Lung (tissue), 12 donors: ENCODE data around the gene MAP3K12. TPM values are rescaled to one million over a fixed set of nuclear protein-coding genes. Genes with fewer than 3 reads are reported as not detected.

ENCODE experiments used
- ATAC-seq: fragments of 200-7000 bp; cut with Tn5 transposase; one replicate; pipeline ENCODE4 v1.9.1; 2020; ENCODE audit warnings: moderate number of reproducible peaks; ENCODE audit not compliant: insufficient read depth, low FRiP score
- DNase-seq, 3 donors: peaks; one replicate each; pipeline ENCODE4 v3.0.0-alpha.2; 2013 to 2017
- H3K27ac ChIP-seq, 2 donors: one replicate each; pipeline ENCODE4 v1.5.1; 2013; ENCODE audit warnings: mild to moderate bottlenecking in 2 of 2, moderate library complexity in 2 of 2, control low read depth in 1 of 2, inconsistent platforms in 1 of 2, low read depth in 1 of 2, low read length in 1 of 2
- H3K27me3 ChIP-seq, 3 donors: one replicate each; pipeline ENCODE4 v1.5.1; 2013; ENCODE audit warnings: low read length in 2 of 3; ENCODE audit not compliant: control insufficient read depth in 3 of 3, insufficient read depth in 3 of 3
- H3K36me3 ChIP-seq, 4 donors: one replicate each; pipeline ENCODE4 v1.5.1; 2013; ENCODE audit warnings: low read length in 4 of 4, mild to moderate bottlenecking in 1 of 4, moderate library complexity in 1 of 4; ENCODE audit not compliant: control insufficient read depth in 4 of 4, insufficient read depth in 4 of 4
- H3K4me1 ChIP-seq, 5 donors: one replicate each; pipeline ENCODE4 v1.5.1; 2013; ENCODE audit warnings: low read length in 5 of 5, mild to moderate bottlenecking in 2 of 5, moderate library complexity in 1 of 5; ENCODE audit not compliant: control insufficient read depth in 5 of 5, insufficient read depth in 5 of 5
- H3K4me3 ChIP-seq: one replicate; pipeline ENCODE4 v1.5.1; 2013; ENCODE audit warnings: mild to moderate bottlenecking, control low read depth, moderate library complexity
- H3K9ac ChIP-seq, 2 donors: one replicate each; pipeline ENCODE4 v1.5.1; 2013; ENCODE audit warnings: low read length in 2 of 2, control low read depth in 1 of 2; ENCODE audit not compliant: insufficient read depth in 1 of 2
- H3K9me3 ChIP-seq, 4 donors: one replicate each; pipeline ENCODE4 v1.5.1; 2013; ENCODE audit warnings: low read length in 3 of 4, mild to moderate bottlenecking in 1 of 4, moderate library complexity in 1 of 4; ENCODE audit not compliant: control insufficient read depth in 4 of 4, insufficient read depth in 3 of 4
- WGBS, 2 donors: extraction: QIAGEN DNeasy Blood & Tissue Kit; methylation state at CpG; one replicate each; pipeline ENCODE4 v1.1.7; 2013; 5-methylcytosine and 5-hydroxymethylcytosine counted together
- polyA plus RNA-seq, 2 donors: library from polyadenylated mRNA; stranded (reverse); fragments of 200-250 nt; gene quantifications; one replicate each; pipeline ENCODE4 v1.2.1, GENCODE V29; 2013
- total RNA-seq, 2 donors: library from RNA; depleted of rRNA in 1 of 2; stranded (reverse); fragments of >200 nt in 1 of 2; gene quantifications; one replicate each; pipeline ENCODE4 v1.2.1, GENCODE V29; 2014 to 2021
- TF ChIP-seq, protein P1 (sequence below): IDR thresholded peaks from 2 replicates; pipeline ENCODE4 v1.5.1; 2012; ENCODE audit warnings: mild to moderate bottlenecking; ENCODE audit errors: control extremely low read depth, extremely low read depth
- donor health status: control.
- donor health status: control.
- donor health status: Bipolar disorder and iron deficiency.
- donor health status: healthy.
- donor health status: DM: yes; HTN: yes; CAD: no.

The MAP3K12 gene
- total and polyA plus RNA-seq, 4 donors: 13.4 to 25.4 (median 20.1) TPM

DNA sequence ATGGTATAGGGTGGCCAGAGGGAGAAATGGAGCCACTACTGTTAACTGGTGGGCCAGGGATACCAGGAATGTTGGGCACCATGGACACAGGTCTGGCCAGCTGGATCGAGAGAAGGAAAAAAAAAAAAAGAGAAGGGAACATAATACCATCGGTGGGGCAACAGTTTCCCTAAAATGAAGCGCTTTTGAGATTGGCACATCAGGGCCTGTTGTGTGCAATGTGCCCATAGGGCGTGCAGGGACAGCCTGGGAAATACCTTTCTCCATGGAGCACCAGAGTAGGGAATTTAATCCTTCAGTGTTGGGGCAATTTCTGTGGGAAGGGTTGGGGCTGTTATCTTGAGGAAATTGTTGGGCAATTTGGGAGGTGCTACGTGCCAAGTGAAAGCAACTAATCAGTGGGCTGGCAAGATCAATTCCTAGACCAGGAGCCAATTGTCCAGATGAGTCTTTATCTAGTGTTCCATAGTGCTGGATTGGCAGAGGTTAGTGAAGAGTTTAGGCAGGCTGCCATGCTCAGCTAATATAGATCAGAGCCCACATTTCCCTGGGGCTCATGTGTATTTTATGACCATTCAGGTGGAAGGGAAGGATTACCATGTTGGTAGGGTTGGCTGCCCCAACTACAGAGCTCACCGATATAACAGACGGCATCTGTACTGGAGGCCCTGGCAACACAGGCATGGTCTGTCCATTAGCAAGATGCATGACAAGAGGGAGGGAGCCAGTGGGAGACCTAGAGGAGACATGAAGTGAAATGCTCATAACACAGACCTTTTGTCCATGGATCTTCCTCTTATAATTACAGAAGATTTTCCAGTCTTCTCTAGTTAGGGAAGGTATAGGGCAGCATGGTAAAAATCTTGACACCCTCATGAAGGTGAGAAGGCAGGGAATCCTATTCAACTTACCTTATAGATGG, 33.5 kb upstream of the MAP3K12 start:
- WGBS, 2 donors: 68 to 86% methylated on average over 7 of the region's 7 CpGs
- TF ChIP-seq, protein P1, sequence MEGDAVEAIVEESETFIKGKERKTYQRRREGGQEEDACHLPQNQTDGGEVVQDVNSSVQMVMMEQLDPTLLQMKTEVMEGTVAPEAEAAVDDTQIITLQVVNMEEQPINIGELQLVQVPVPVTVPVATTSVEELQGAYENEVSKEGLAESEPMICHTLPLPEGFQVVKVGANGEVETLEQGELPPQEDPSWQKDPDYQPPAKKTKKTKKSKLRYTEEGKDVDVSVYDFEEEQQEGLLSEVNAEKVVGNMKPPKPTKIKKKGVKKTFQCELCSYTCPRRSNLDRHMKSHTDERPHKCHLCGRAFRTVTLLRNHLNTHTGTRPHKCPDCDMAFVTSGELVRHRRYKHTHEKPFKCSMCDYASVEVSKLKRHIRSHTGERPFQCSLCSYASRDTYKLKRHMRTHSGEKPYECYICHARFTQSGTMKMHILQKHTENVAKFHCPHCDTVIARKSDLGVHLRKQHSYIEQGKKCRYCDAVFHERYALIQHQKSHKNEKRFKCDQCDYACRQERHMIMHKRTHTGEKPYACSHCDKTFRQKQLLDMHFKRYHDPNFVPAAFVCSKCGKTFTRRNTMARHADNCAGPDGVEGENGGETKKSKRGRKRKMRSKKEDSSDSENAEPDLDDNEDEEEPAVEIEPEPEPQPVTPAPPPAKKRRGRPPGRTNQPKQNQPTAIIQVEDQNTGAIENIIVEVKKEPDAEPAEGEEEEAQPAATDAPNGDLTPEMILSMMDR: no peak
- ATAC-seq: no peak
- Histone ChIP-seq H3K4me1 (no peaks in the 10 kb centered on the region), H3K27me3 (no peaks in the 10 kb centered on the region), H3K27ac (no peak overlapping the region), H3K9me3 (no peaks in the 10 kb centered on the region), H3K4me3 (no peak overlapping the region), H3K36me3 (peaks cover 33 to 44% (median 37%) of the 10 kb centered on the region in 4 donors), H3K9ac (no peak overlapping the region)
- no peak for DNase-seq

DNA sequence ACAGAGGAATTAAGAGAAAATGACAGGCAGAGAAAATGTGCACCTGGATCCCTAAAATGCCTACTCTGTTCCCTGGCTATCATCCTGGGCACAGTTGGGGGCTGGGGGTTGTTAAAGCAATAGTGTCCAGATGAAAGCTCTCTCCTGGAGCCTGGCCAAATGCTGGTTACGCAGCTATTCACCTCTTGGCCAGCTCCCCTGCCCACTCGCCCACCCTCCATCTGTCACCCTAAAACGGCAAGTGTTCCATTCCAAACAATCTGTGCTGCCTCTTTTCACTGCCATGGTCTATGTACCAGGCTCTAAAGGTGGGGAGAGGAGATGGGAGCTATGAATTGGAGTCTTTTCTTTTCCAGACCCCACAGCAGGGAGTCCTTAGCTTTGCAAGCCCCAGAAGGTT, 32.8 kb upstream of the MAP3K12 start:
- no peaks in the 10 kb centered on the region for H3K27me3 ChIP-seq
- H3K36me3 ChIP-seq: peaks cover 28 to 39% (median 37%) of the 10 kb centered on the region in 4 donors
- ATAC-seq (no peak), DNase-seq (no peak)
- H3K27ac ChIP-seq: no peak overlapping the region
- no peaks in the 10 kb centered on the region for H3K9me3 ChIP-seq
- WGBS, 2 donors: 66 to 93% methylated on average over 3 of the region's 3 CpGs
- H3K4me3 ChIP-seq: no peak overlapping the region
- no peak overlapping the region for H3K9ac ChIP-seq
- TF ChIP-seq, protein P1: no peak
- H3K4me1 ChIP-seq: no peaks in the 10 kb centered on the region

DNA sequence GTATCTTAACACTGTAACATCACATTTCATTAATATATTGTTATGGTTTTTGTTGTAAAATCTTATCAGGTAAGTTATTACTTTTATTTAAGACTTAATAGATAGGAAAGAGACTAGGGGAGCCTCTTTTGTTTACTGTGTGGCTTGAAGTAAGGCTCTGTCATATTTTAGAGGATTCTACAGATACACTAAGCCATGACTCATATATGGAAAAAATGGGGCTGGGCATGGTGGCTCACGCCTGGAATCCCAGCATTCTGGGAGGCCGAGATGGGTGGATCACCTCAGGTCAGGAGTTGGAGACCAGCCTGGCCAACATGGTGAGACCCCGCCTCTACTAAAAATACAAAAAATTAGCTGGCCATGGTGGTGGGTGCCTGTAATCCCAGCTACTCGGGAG, 31.7 kb upstream of the MAP3K12 start:
- DNase-seq: no peak
- H3K27ac ChIP-seq: no peak overlapping the region
- no peaks in the 10 kb centered on the region for H3K4me1 ChIP-seq
- no peaks in the 10 kb centered on the region for H3K27me3 ChIP-seq
- peaks cover 25 to 35% (median 35%) of the 10 kb centered on the region in 4 donors for H3K36me3 ChIP-seq
- no peak overlapping the region for H3K4me3 ChIP-seq
- H3K9ac ChIP-seq: no peak overlapping the region
- 90 to 100% methylated on average over 4 of the region's 4 CpGs for WGBS, 2 donors
- no peak for ATAC-seq
- TF ChIP-seq, protein P1: no peak
- no peaks in the 10 kb centered on the region for H3K9me3 ChIP-seq
